Astrocyte (in vitro differentiated cells and primary cell): ENCODE results near the gene RWDD1. TPM values are rescaled to one million over a fixed set of nuclear protein-coding genes. Genes with fewer than 3 reads are reported as not detected.

Source experiments
- total RNA-seq: library from RNA; stranded (reverse); gene quantifications from 2 replicates; pipeline ENCODE4 v1.2.1, GENCODE V29; 2021

The RWDD1 gene
- total RNA-seq, 1 donor from 2014 or later: 45.1 TPM

Other genes with a start within 250 kb of the RWDD1 start
- gene DSE, start 200.6 kb upstream of the RWDD1 start, total RNA-seq: 83.2 and 83.7 TPM in 2 replicates
- gene CALHM6, start 110.1 kb upstream of the RWDD1 start, total RNA-seq: not detected in 2 replicates
- 1.8 and 1.9 TPM in 2 replicates for gene CALHM5, start 59.9 kb upstream of the RWDD1 start, total RNA-seq
- gene TRAPPC3L, start 25.8 kb upstream of the RWDD1 start, total RNA-seq: not detected in 2 replicates
- 0.20 TPM in 1 of 2 replicates, not detected in the other for gene CALHM4, start 17.8 kb upstream of the RWDD1 start, total RNA-seq
- gene RSPH4A, start 45.0 kb downstream of the RWDD1 start, total RNA-seq: 0.48 and 0.72 TPM in 2 replicates
- 16.2 TPM in 2 replicates for gene ZUP1, start 97.3 kb downstream of the RWDD1 start, total RNA-seq
- 14.3 and 14.4 TPM in 2 replicates for gene KPNA5, start 109.7 kb downstream of the RWDD1 start, total RNA-seq
- gene FAM162B, start 194.2 kb downstream of the RWDD1 start, total RNA-seq: not detected in 2 replicates